OCI-LY3 (cell line): ENCODE results near the gene DPYD.

ENCODE experiments used
- CTCF ChIP-seq: fragments of 200-600, 300-600 bp; sonication (generic); IDR thresholded peaks from 2 replicates; pipeline ENCODE4 v1.5.1; 2014; ENCODE audit warnings: antibody characterized with exemption, low read length, low read depth
- EZH2phosphoT487 ChIP-seq: fragments of 200-600 bp; shearing (Covaris generic); IDR thresholded peaks from 2 replicates; pipeline ENCODE4 v1.6.1; 2018; ENCODE audit warnings: antibody characterized with exemption, mixed run types, low read depth

DNA sequence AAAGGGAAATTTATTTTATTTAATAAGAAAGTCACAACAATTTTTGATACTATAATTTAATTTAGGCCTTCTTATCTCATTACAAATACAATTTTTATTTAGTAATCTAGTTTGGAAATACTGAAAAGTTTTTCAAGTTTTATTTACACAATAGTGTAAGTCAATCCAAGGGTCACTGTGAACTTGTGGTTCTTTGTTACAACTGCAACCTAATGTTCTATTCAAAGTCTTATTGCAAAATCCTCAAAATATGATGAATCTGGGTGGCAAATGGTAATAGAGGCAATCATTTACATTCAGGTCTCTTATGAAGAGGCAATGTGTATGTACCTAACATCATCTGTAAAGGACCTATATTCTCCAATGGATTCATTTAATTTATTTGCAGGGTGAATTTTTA lies 421.2 kb downstream of the DPYD start:
- TF ChIP-seq CTCF (no peak), EZH2phosphoT487 (no peak)
